Stimulated activated CD4-positive, alpha-beta T cell treated with anti-CD3 and anti-CD28 coated beads, Interleukin-4, amount 100 ng/mL, for 24 hours (primary cell): ENCODE measurements around the gene GPR42.
"Not testable (repeated sequence)": the region's sequence is repeated elsewhere in the genome, so short reads cannot be mapped to it uniquely, and the experiment has no call there.

Source experiments
- DNase-seq: peaks from one replicate; pipeline ENCODE4 v3.0.0-alpha.2; 2020

The GPR42 gene

GRCh38 chr19:35347171-35347929 is 23.5 kb upstream of the GPR42 start, which contains the start of gene FFAR1:
TSS of gene FFAR1 (plus strand) at chr19:35347902. CDS start at chr19:35351552, 3,650 bp downstream.
- DNase-seq = peak; percentile 54

GRCh38 chr19:35347930-35348298 is 23.0 kb upstream of the GPR42 start:
- no peak for DNase-seq

GRCh38 chr19:35348911-35349611 is 21.8 kb upstream of the GPR42 start:
- DNase-seq = no peak

GRCh38 chr19:35349614-35350521 is 21.0 kb upstream of the GPR42 start:
- DNase-seq = no peak

GRCh38 chr19:35350591-35350990 is 20.3 kb upstream of the GPR42 start:
- DNase-seq = no peak

GRCh38 chr19:35351411-35352176 is 19.3 kb upstream of the GPR42 start:
- no peak for DNase-seq

- no peak for DNase-seq
Measured at GRCh38 chr19:35352177-35352447, 18.8 kb upstream of the GPR42 start.

GRCh38 chr19:35352448-35353304 is 18.2 kb upstream of the GPR42 start:
- DNase-seq = peak; percentile 76

GRCh38 chr19:35353635-35354034 is 17.2 kb upstream of the GPR42 start:
- DNase-seq = no peak

- DNase-seq = no peak
Measured at GRCh38 chr19:35354898-35355297, 16.0 kb upstream of the GPR42 start.

GRCh38 chr19:35355791-35356460 is 14.9 kb upstream of the GPR42 start:
- DNase-seq = no peak

- no peak for DNase-seq
Measured at GRCh38 chr19:35357867-35358573, 12.8 kb upstream of the GPR42 start, which contains the start of gene FFAR3. TSS of gene FFAR3 (plus strand) at chr19:35358460. CDS start at chr19:35358891, 431 bp downstream.

- DNase-seq = not testable (repeated sequence)
Measured at GRCh38 chr19:35358834-35359233, 12.0 kb upstream of the GPR42 start.

GRCh38 chr19:35359395-35359794 is 11.5 kb upstream of the GPR42 start:
- not testable (repeated sequence) for DNase-seq

GRCh38 chr19:35360081-35360480 is 10.8 kb upstream of the GPR42 start:
- not testable (repeated sequence) for DNase-seq

GRCh38 chr19:35360880-35361420 is 9.9 kb upstream of the GPR42 start:
- DNase-seq = no peak

- no peak for DNase-seq
Measured at GRCh38 chr19:35362261-35363000, 8.4 kb upstream of the GPR42 start.

- no peak for DNase-seq
Measured at GRCh38 chr19:35363001-35363590, 7.8 kb upstream of the GPR42 start.
